SK-N-SH treated with all-trans-retinoic acid at 6 μM for 48 hours (cell line): Measurements from ENCODE around the gene ARHGAP9.

Experiments used
- TCF4 ChIP-seq: fragments of 250-450 bp; sonication (Bioruptor Pico); IDR thresholded peaks from 2 replicates; pipeline ENCODE4 v1.8.0; 2021; ENCODE audit warnings: mild to moderate bottlenecking, moderate library complexity, borderline replicate concordance
- TF ChIP-seq, protein P1 (sequence below): fragments of 250-450 bp; sonication (Bioruptor Pico); IDR thresholded peaks from 2 replicates; pipeline ENCODE4 v1.8.0; 2020; ENCODE audit warnings: mild to moderate bottlenecking, moderate library complexity, borderline replicate concordance

DNA sequence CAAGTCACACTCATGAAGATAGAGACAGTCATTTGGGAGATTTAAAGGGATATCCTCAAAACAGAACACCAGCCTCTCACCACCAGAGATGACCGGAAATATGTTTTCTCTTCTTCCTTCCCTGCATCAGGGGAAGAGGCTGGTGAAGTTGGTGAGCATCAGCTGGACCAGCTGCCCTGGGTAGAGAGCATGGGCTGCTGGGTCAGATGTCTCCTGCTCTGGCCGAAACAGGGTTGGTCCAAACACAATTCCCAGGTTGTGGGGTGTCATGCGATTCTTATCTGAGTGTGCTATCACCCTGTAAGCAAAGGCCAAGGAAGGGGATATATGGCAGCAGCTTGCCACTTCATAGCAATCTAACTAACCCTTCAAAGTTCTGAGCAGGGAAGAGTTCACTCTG lies 7.3 kb downstream of the ARHGAP9 start:
- no peak for TF ChIP-seq TCF4 (CRISPR knock-in tag)
- TF ChIP-seq, protein P1, sequence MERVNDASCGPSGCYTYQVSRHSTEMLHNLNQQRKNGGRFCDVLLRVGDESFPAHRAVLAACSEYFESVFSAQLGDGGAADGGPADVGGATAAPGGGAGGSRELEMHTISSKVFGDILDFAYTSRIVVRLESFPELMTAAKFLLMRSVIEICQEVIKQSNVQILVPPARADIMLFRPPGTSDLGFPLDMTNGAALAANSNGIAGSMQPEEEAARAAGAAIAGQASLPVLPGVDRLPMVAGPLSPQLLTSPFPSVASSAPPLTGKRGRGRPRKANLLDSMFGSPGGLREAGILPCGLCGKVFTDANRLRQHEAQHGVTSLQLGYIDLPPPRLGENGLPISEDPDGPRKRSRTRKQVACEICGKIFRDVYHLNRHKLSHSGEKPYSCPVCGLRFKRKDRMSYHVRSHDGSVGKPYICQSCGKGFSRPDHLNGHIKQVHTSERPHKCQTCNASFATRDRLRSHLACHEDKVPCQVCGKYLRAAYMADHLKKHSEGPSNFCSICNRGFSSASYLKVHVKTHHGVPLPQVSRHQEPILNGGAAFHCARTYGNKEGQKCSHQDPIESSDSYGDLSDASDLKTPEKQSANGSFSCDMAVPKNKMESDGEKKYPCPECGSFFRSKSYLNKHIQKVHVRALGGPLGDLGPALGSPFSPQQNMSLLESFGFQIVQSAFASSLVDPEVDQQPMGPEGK (CRISPR knock-in tag): no peak
